Measurements from ENCODE around the gene TFF3.

The TFF3 gene

DNA sequence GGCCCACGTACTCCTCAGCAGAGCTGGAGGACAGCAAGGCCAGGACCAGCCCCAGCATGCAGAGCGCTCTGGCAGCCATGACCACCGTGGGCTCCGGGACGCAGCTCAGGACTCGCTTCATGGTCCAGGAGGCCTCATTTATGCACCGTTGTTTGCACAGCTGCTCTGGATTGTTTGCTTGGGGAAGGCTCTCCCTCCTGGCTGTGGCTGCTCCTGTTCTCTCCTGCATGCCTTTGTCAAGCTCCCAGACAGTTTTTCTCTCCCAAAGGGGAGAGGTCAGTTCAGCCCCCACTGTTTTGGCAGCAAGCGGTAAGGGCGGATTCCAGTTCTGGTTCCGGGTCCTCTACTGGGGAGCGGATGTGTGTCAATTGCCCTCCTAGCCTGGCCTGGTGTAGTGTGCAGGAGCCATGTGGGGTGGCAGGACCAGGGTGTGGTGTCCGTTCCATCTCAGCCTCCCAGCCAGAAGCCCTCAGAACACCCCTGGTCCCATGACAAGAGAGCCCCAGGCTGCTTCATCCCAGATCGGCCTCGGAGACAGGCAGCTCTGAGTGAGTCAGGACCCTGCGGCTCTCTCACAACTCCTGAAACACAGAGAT is at the start of gene TFF3:
TSS of gene TFF3 (minus strand) at position 114 of the 596 bp plus-strand sequence. CDS start at position 79, 35 bp downstream.
- DNase-seq (ENCODE audit: low spot score) = peak; percentile 46

DNA sequence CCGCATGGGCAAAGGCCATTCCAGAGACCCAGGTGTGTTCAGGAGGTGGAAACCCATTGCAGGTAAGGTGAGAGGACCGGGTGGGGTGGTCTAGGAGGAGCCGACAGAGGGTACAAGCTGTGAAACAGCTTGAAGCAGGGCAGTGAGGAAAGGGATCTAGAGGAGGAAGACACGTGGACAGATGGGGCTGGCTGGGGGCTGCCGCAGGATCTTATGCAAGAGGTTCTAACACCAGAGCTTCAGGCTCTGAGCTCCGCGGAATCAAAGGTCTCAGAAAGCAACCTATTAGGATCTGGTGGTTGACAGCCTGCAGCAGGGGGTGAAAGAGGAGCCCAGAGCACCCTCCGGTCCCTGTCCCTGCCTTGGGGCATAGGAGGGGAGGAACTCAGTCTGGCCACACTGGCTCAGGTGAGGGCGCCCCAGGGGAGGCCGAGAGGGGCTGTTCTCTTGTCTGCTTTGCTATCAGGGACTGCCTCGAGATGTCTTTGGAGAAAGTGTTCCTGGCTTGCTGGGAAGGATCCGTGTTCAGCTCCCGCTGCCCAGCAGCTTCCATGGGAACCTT is 49.2 kb upstream of the TFF3 start:
- no peak for DNase-seq (ENCODE audit: low spot score)

DNA sequence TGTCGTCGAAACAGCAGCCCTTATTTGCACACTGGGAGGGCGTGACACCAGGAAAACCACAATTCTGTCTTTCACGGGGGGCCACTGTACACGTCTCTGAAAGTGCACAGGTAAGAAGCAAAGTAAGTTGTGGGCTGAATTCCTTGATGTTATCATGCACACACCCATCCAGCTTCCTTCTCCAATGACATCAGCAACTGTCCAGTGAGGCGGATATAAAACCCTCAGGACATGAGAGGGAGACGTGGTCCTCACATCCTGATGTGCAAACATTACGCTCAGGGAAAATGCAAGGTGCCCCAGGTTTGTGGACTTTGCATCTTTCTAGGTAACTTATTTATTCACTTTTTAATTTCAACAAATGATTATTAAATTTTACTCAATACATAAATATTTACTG is 48.1 kb upstream of the TFF3 start:
- no peak for DNase-seq (ENCODE audit: low spot score)

GRCh38 chr21:42362700-42363099 is 47.5 kb upstream of the TFF3 start:
- DNase-seq (ENCODE audit: low spot score) = no peak

DNA sequence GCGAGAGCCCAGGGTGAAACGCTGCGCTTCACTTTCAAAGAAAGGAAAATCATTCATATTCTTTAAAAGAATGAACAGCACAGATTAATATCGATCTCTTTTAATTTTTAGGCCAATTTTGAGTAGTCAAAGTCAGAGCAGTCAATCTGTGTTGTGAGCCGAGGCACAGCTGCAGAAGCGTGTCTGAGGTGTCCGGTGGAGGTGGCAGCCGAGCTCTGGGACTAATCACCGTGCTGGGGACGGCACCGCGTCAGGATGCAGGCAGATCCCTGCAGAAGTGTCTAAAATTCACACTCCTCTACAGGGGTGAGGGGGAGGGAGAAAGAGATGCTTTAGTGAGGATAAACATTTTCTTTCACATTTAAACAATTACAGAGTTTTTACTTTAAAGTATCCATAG is 47.0 kb upstream of the TFF3 start:
- no peak for DNase-seq (ENCODE audit: low spot score)

DNA sequence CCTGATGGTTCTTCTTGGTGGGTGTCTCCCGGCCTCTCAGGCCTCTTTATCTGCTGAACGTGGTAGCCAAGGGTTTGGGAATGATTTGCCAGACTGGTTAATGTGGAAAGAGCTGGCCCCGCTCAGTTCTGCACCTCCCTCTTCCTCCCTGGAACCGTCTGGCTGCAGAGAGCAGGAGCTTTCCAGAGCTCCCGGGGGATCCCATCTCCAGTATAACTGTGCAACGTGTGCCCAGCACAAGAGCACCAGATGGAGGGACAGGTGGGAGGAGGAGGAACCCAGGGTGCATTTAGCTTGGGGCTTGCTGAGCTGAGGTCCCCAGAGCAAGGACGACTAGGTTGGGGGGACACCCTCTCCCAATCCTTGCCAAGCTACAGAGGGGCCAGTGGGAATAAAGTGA is 46.1 kb upstream of the TFF3 start:
- no peak for DNase-seq (ENCODE audit: low spot score)

DNA sequence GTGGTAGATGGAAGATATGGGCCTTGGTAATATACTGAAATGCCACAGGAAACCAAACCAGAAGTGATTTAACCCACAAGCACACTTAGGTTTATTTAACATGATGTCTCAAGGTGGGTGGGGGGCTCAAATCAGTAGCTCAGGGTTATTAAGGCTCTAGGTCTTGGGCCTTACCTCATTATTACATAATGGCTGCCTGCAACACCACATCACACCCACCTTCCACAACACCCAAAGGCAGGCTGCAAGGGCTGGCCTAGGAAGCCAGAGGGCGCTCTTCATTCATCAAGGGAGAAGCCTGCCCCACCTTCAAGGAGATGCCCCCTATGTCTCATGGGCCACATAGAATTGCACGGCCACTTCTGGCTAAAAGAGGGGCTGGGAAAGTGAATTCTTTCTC is 45.1 kb upstream of the TFF3 start:
- no peak for DNase-seq (ENCODE audit: low spot score)

GRCh38 chr21:42358937-42359336 is 43.7 kb upstream of the TFF3 start:
- no peak for DNase-seq (ENCODE audit: low spot score)

- DNase-seq (ENCODE audit: low spot score) = no peak
These were observed 43.1 kb upstream of the TFF3 start for GRCh38 chr21:42358261-42358660.

GRCh38 chr21:42357307-42357706 is 42.1 kb upstream of the TFF3 start:
- DNase-seq (ENCODE audit: low spot score) = no peak

DNA sequence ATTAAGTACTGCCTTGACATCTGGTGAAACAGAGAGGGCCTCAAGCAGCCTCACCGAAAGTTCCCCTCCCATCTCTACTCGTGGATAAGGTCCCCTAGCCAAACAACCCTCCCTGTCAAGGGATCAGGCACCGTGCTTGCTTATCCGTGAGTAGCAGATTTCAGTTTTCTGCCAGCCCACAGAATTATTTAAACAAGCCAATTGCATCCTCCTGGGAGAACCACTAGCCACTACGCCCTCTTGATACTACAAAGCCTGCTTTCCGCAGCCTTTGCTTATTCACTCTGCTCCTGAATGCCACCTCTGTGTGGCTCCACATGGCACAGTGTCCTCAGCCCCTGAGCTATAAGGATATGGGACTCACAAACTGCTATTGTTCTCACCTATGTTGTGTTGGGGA is 41.4 kb upstream of the TFF3 start:
- DNase-seq (ENCODE audit: low spot score) = no peak

GRCh38 chr21:42356046-42356445 is 40.8 kb upstream of the TFF3 start:
- no peak for DNase-seq (ENCODE audit: low spot score)

DNA sequence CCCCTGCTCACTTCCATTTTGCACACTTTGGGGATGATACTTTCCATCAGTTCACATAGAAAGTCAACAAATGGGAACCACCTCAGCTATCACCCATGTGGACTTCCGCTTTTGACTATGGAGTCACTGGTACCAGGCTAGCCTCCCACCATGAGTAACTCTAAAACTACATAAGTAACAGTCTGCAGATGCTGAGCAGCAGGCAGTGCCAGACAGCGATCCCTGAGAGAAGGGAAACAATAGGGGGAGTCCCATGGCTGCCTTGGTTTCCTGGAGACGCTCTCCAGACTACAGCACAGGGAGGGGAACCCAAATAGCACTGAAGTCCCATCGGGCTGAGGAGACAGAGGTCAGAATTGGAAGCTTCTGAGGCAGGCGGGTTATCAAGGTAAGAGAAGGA is 38.4 kb upstream of the TFF3 start:
- no peak for DNase-seq (ENCODE audit: low spot score)

- no peak for DNase-seq (ENCODE audit: low spot score)
These were observed 37.4 kb upstream of the TFF3 start for GRCh38 chr21:42352441-42353095.

DNA sequence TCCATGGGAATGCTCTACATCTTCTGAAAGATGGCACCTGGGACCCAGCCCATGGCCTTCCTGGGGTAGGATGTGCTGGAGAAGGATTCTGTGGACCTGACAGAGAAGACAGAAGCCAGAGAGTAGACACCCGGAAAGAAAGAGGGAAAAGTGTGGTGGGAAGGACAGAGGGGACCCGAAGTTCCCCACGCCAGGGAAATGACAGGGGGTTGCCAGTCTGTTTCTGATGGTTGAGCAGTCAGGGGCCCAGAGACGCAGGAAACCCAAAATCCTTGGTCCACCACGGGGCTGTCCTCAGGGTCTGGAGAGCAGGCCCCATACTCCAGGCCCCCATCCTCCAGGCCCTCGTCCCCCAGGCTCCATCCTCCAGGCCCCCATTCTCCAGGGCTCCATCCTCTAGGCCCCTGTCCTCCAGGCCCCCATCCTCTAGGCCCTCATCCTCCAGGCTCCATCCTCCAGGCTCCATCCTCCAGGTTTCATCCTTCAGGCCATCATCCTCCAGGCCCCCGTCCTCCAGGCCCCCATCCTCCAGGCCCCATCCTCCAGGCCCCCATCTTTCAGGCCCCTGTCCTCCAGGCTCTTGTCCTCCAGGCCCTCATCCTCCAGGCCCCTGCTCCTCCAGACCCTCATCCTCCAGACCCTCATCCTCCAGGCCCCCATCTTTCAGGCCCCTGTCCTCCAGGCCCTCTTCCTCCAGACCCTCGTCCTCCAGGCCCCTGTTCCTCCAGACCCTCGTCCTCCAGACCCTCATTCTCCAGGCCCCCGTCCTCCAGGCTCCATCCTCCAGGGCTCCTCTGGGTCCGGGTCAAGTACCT is 36.6 kb upstream of the TFF3 start:
- DNase-seq (ENCODE audit: low spot score) = no peak

GRCh38 chr21:42350927-42351426 is 35.8 kb upstream of the TFF3 start, which contains the start of gene TFF2:
TSS of gene TFF2 (minus strand) at chr21:42350994. CDS start at chr21:42350957, 37 bp downstream.
- DNase-seq (ENCODE audit: low spot score) = no peak

GRCh38 chr21:42350318-42350910 is 35.2 kb upstream of the TFF3 start:
- DNase-seq (ENCODE audit: low spot score) = no peak

GRCh38 chr21:42349420-42350317 is 34.5 kb upstream of the TFF3 start:
- DNase-seq (ENCODE audit: low spot score) = no peak

- no peak for DNase-seq (ENCODE audit: low spot score)
These were observed 33.6 kb upstream of the TFF3 start for GRCh38 chr21:42348762-42349161.

DNA sequence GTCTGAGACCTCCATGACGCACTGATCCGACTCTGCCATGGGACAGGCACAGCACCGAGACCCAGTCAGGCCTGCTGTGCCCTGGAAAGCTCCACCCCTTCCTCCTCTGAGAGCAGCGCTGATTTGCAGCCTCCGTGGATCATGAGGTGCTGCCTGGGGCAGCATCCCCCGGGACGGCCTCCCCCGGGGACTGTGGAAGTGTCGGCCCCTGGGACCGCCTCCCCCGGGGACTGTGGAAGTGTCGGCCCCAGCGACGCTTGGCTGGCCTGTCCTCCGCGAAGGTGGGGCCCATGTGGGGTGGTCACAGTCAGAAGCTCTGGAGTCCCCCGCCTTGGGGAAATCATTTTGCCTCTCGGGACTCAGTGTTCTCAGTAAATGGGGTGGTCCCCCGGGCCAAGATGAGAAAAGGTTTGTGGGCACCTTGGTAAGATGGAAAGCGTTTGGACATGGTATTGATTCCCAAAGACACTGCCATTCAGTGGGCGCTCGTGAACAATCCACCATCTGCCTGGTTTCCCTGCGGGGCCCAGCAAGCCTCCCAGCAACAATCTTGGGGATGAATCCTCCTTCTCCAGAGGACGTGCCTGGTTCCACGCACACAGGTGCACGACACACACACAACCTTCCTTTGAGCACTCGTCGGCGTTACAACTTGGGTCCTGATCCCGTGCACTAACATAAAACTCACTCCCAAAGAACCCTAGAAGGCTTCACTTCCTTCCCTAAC is 32.6 kb upstream of the TFF3 start:
- no peak for DNase-seq (ENCODE audit: low spot score)

All from HuH-7.5 (cell line).